WTC11 (cell line): Measurements from ENCODE around the gene CPT1A.

Source experiments
- CTCF ChIP-seq: fragments of 200-600 bp; IDR thresholded peaks from 2 replicates; pipeline ENCODE4 v1.8.0; 2022; ENCODE audit warnings: antibody characterized with exemption
- FOXP1 ChIP-seq: sonication (generic); formaldehyde crosslinking; IDR thresholded peaks from 2 replicates; pipeline ENCODE4 v1.8.0; 2022; ENCODE audit warnings: missing genetic modification reagents, mild to moderate bottlenecking, moderate library complexity, borderline replicate concordance
- TEAD4 ChIP-seq: sonication (generic); formaldehyde crosslinking; IDR thresholded peaks from 2 replicates; pipeline ENCODE4 v1.8.0; 2022; ENCODE audit warnings: mild to moderate bottlenecking, missing genetic modification reagents
- ZNF396 ChIP-seq: fragments of 250-450 bp; sonication (Bioruptor Pico); IDR thresholded peaks from 2 replicates; pipeline ENCODE4 v1.8.0; 2021; ENCODE audit warnings: mild to moderate bottlenecking, moderate library complexity, borderline replicate concordance

- TF ChIP-seq CTCF: no peak
- no peak for TF ChIP-seq TEAD4 (CRISPR knock-in tag)
- TF ChIP-seq FOXP1 (CRISPR knock-in tag): no peak
- no peak for TF ChIP-seq ZNF396 (CRISPR knock-in tag)
These were observed 23.5 kb upstream of the CPT1A start for GRCh38 chr11:68865241-68865640.
